A549 treated with AZD9567 at 1 μM for 4 hours (cell line): ENCODE results near the gene STIP1. TPM values are rescaled to one million over a fixed set of nuclear protein-coding genes. Genes with fewer than 3 reads are reported as not detected.

Source experiments
- total RNA-seq: library from RNA; stranded (reverse); fragments of 200-300 nt; extraction: Qiagen RNA extraction; gene quantifications from 5 replicates; pipeline ENCODE4 v1.2.3, GENCODE V29; 2022; ENCODE audit not compliant: insufficient read depth

STIP1 gene
- 229 to 287 TPM (median 245 TPM) in 5 replicates for total RNA-seq

GRCh38 chr11:64185693-64186491 is at the start of gene STIP1:
Gene STIP1, plus strand, starts transcription at chr11:64186171. Its CDS starts 91 bp downstream, at chr11:64186262.

GRCh38 chr11:64165842-64166635 is 19.9 kb upstream of the STIP1 start, which contains the start of gene MACROD1:
Gene MACROD1, minus strand, starts transcription at chr11:64166113. Its CDS starts 119 bp downstream, at chr11:64165994.

GRCh38 chr11:64206457-64207255 is 20.7 kb downstream of the STIP1 start, which contains the start of gene FERMT3:
Gene FERMT3, plus strand, starts transcription at chr11:64206721. Its CDS starts 644 bp downstream, at chr11:64207365.

GRCh38 chr11:64225608-64226506 is 39.9 kb downstream of the STIP1 start, which contains the start of the genes NUDT22 and TRPT1:
Gene NUDT22, plus strand, starts transcription at chr11:64226274. Its CDS starts 379 bp downstream, at chr11:64226653.
Gene TRPT1, minus strand, starts transcription at chr11:64226186. Its CDS starts 326 bp downstream, at chr11:64225860.

GRCh38 chr11:64230171-64230984 is 44.4 kb downstream of the STIP1 start, which contains the start of gene DNAJC4:
Gene DNAJC4, plus strand, starts transcription at chr11:64230548. Its CDS starts 307 bp downstream, at chr11:64230855.

GRCh38 chr11:64233913-64234586 is 48.1 kb downstream of the STIP1 start, which contains the start of gene VEGFB:
Gene VEGFB, plus strand, starts transcription at chr11:64234584. Its CDS starts 250 bp downstream, at chr11:64234834.

GRCh38 chr11:64240435-64241240 is 54.7 kb downstream of the STIP1 start, which contains the start of gene FKBP2:
Gene FKBP2, plus strand, starts transcription at chr11:64241095. Its CDS starts 1,293 bp downstream, at chr11:64242388.

GRCh38 chr11:64246871-64247728 is 61.1 kb downstream of the STIP1 start, which contains the start of gene PPP1R14B:
Gene PPP1R14B, minus strand, starts transcription at chr11:64246943. Its CDS starts 270 bp downstream, at chr11:64246673.

GRCh38 chr11:64251016-64251752 is 65.2 kb downstream of the STIP1 start, which contains the start of gene PLCB3:
Gene PLCB3, plus strand, starts transcription at chr11:64251530. Its CDS starts 120 bp downstream, at chr11:64251650.

Other genes starting within 250 kb of the STIP1 start
- gene NAA40, start 247.2 kb upstream of the STIP1 start, total RNA-seq, result 13.4 to 20.7 TPM (median 15.7 TPM) in 5 replicates
- gene COX8A, start 211.6 kb upstream of the STIP1 start, total RNA-seq, result 748 to 1,110 TPM (median 1,029 TPM) in 5 replicates
- gene OTUB1, start 199.7 kb upstream of the STIP1 start, total RNA-seq, result 107 to 135 TPM (median 126 TPM) in 5 replicates
- gene FLRT1, start 150.2 kb upstream of the STIP1 start, total RNA-seq, result 0.03 to 0.07 TPM (median 0.04 TPM) in 4 of 5 replicates, not detected in the other
- 8.5 to 16.1 TPM (median 13.2 TPM) in 5 replicates for gene MACROD1, start 20.1 kb upstream of the STIP1 start, total RNA-seq
- gene FERMT3, start 20.6 kb downstream of the STIP1 start, total RNA-seq, result 1.4 to 2.9 TPM (median 2.0 TPM) in 5 replicates
- gene TRPT1, start 40.0 kb downstream of the STIP1 start, total RNA-seq, result 24.4 to 28.3 TPM (median 27.7 TPM) in 5 replicates
- gene NUDT22, start 40.1 kb downstream of the STIP1 start, total RNA-seq, result 29.9 to 44.8 TPM (median 41.7 TPM) in 5 replicates
- gene DNAJC4, start 44.4 kb downstream of the STIP1 start, total RNA-seq, result 12.2 to 24.2 TPM (median 21.8 TPM) in 5 replicates
- gene VEGFB, start 48.4 kb downstream of the STIP1 start, total RNA-seq, result 30.4 to 51.7 TPM (median 47.5 TPM) in 5 replicates
- 107 to 137 TPM (median 134 TPM) in 5 replicates for gene FKBP2, start 54.9 kb downstream of the STIP1 start, total RNA-seq
- gene PPP1R14B, start 60.8 kb downstream of the STIP1 start, total RNA-seq, result 166 to 357 TPM (median 343 TPM) in 5 replicates
- gene PLCB3, start 65.4 kb downstream of the STIP1 start, total RNA-seq, result 17.3 to 27.6 TPM (median 22.8 TPM) in 5 replicates
- gene BAD, start 98.5 kb downstream of the STIP1 start, total RNA-seq, result 70.3 to 90.3 TPM (median 89.3 TPM) in 5 replicates
- 33.6 to 50.4 TPM (median 43.5 TPM) in 5 replicates for gene GPR137, start 99.7 kb downstream of the STIP1 start, total RNA-seq
- 0.05 to 0.19 TPM in 2 of 5 replicates, not detected in the others for gene KCNK4, start 105.1 kb downstream of the STIP1 start, total RNA-seq
- 2.4 to 3.2 TPM (median 2.7 TPM) in 4 of 5 replicates, not detected in the other for gene CATSPERZ, start 114.2 kb downstream of the STIP1 start, total RNA-seq
- gene ESRRA, start 119.4 kb downstream of the STIP1 start, total RNA-seq, result 38.4 to 59.5 TPM (median 56.3 TPM) in 5 replicates
- 378 to 462 TPM (median 417 TPM) in 5 replicates for gene TRMT112, start 131.4 kb downstream of the STIP1 start, total RNA-seq
- gene PRDX5, start 131.9 kb downstream of the STIP1 start, total RNA-seq, result 367 to 480 TPM (median 454 TPM) in 5 replicates
- gene CCDC88B, start 154.0 kb downstream of the STIP1 start, total RNA-seq, result 3.5 to 8.9 TPM (median 8.7 TPM) in 5 replicates
- 45.9 to 68.3 TPM (median 61.7 TPM) in 5 replicates for gene RPS6KA4, start 173.0 kb downstream of the STIP1 start, total RNA-seq